PC-9 (cell line): ENCODE measurements around the gene CHMP4B.

Experiments
- EZH2 ChIP-seq: fragments of 200-600 bp; sonication (generic); IDR thresholded peaks from 2 replicates; pipeline ENCODE4 v1.8.0; 2017; ENCODE audit warnings: antibody characterized with exemption, low read depth
- TF ChIP-seq, protein P1 (sequence below): fragments of 200-600 bp; sonication (generic); conservative IDR thresholded peaks from 2 replicates; pipeline ENCODE4 v1.6.1; 2017; ENCODE audit warnings: mixed run types, antibody characterized with exemption, mild to moderate bottlenecking, moderate library complexity

DNA sequence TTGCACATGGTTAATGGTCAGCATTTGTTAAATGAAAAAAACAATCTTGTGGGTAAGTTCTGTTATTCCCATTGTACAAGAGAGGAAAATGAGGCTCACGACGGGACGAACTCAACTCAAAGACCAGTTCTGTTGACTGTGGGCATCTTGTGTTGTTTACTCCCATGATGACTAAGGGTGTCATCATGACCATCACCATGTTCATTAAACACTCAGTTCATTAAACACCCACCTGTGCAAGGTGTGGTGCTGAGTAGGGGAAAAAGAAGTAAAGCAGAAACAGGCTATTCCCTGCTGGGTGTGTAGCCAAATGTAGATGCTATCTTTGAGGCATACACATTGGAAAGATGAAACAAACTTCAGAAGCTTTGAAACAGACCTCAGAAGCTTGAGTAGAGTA is 4.5 kb downstream of the CHMP4B start:
- TF ChIP-seq, protein P1, sequence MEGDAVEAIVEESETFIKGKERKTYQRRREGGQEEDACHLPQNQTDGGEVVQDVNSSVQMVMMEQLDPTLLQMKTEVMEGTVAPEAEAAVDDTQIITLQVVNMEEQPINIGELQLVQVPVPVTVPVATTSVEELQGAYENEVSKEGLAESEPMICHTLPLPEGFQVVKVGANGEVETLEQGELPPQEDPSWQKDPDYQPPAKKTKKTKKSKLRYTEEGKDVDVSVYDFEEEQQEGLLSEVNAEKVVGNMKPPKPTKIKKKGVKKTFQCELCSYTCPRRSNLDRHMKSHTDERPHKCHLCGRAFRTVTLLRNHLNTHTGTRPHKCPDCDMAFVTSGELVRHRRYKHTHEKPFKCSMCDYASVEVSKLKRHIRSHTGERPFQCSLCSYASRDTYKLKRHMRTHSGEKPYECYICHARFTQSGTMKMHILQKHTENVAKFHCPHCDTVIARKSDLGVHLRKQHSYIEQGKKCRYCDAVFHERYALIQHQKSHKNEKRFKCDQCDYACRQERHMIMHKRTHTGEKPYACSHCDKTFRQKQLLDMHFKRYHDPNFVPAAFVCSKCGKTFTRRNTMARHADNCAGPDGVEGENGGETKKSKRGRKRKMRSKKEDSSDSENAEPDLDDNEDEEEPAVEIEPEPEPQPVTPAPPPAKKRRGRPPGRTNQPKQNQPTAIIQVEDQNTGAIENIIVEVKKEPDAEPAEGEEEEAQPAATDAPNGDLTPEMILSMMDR, result no peak
- no peak for TF ChIP-seq EZH2
